Stimulated activated CD8-positive, alpha-beta memory T cell treated with anti-CD3 and anti-CD28 coated beads, Interleukin-12 subunit alpha, Interleukin-12 subunit beta, amount 100 ng/mL, for 24 hours (primary cell): ENCODE data around the gene LPP.

Experiments used
- DNase-seq: peaks from one replicate; pipeline ENCODE4 v3.0.0-alpha.2; 2020; ENCODE audit errors: extremely low read depth

LPP gene

DNA sequence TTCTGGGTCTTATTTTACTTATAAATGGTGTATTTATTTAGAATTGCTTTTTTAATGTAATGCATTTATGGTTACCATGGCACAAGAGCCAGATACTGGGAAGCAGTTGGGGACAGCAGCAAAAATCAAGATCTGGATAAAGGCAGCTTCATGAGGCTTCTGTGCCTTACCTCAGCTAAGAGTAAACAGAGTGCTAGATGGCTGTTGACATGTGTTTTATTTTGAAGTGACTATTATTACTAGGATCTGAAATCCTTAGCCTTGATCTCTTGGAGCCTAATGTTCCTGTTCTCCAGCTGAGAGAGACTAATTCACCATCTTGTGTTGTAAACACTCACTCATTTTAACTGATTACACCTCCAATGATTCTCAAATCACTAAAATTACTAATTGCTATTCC lies 317.8 kb downstream of the LPP start:
- no peak for DNase-seq

DNA sequence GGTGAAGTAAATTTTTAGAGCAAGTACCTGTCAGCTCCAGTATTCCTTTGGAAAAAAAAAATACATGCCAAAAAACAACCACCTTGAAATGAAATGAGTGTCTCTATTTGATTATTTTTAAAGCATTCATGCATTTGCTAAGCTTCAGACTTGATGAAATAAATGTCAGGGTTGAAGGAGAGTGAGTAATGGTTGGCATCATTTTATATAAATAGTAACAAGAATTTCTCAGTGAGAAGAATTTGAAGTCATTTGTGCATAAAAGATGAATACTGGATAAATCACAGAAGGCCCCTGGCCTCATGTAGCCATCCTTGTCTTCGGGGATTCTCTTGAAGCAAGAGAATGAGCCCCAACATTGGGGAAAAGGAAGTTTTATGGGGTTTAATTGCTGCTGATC lies 318.4 kb downstream of the LPP start:
- DNase-seq = no peak

- no peak for DNase-seq
Measured at GRCh38 chr3:188473045-188473444, 319.1 kb downstream of the LPP start.

DNA sequence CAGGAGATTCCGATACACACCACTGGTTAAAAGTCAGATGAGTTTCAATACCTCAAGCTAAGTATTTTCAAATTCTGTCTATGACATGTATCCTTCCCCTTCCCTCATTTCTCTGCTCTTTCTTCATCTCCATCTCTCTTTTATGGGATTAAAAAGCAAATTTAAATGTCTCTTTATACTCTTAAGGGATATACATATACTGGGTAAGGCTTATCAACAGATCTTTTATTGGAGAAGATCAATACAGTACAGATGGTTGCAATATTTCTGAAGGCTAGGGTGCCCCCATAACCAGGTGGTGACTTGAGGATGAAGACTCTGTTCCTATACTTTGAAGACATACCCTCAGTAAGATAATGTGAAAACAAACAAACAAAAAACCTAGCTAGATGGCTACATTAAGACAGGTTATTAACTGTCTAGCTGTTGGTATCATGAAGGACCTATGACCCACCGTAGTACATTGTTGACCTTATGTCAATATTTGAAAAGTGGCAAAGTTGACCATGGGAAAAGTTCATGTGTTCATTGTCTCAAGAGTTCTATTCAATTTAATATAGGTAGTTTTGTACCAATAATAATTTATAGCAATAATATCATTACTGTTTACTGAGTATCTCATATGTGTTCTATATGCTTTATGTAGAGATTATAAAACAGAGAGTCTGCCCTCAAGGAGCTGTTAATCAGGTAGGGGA lies 319.8 kb downstream of the LPP start:
- DNase-seq = no peak

GRCh38 chr3:188476935-188477334 lies 323.0 kb downstream of the LPP start:
- no peak for DNase-seq

DNA sequence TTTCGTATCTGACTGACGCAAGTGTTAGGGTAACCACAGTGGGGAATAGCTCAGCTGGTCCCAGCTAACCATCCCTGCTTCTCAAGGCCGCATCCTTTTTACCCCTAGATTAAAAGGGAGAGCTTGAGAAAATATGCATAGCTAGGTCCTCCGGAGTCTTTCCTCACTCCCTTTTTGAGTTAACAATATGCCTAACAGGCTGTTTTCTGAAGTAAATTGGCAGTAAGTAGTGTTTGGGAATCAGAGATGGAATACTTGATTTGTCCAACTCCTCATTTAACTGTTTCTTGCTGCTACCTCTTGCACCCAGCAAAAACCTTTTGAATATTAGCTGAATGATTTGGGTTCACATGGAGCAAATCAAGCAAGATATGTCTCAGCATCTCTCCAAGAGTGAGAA lies 326.1 kb downstream of the LPP start:
- DNase-seq = no peak

DNA sequence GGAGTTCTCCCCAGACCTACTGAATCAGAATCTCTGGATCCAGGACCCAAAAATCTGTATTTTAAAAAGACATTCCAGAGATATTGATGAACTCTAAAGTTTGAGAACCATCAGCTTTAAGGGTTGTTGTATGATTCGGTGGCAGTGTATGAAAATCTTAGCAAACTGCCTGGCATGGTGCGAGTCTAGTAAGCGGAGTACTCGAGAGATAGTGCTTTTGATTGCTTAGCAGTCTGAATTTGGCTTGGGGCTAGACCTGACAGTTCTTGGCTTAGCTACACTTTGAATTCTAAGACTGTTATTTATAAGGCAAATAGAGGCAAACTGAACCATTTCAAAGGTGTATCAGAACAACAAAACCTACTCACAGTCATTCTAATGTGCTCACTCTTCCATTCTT lies 329.0 kb downstream of the LPP start:
- DNase-seq = no peak

DNA sequence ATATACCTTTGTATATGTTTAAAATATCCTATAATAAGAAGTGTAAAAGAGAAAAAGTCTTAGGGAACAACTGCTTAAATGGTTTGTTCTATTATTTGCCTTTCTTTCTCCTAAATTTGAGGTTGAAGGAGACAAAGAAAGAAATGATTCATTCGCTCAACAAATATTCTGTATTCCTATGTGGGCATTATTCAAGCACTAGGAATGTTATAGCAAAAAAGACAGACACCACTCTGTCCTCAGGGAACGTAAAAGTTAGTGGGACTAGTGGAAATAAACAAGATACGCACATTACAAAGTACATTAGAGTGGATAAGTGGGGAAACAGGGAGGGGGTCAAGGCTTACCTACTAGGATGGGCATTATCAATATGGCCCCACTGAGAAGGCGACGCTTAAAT lies 332.2 kb downstream of the LPP start:
- DNase-seq = no peak

GRCh38 chr3:188486952-188487351 lies 333.0 kb downstream of the LPP start:
- DNase-seq = no peak

GRCh38 chr3:188487652-188488051 lies 333.7 kb downstream of the LPP start:
- no peak for DNase-seq

DNA sequence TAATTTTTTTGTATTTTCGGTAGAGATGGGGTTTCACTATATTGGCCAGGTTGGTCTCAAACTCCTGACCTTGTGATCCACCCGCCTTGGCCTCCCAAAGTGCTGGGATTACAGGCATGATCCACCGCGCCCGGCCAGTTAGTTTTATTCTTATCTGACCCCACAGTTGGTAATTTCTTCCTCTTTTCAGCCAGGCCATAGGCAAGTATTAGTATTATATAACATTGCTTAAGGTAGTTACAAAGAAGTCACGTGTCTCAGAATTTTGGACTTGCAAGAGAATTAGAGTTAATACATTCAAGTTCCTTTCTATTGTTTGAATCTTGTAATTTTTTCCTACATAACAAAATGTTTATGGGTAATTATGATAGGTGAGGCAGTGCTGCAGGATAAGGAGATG lies 334.8 kb downstream of the LPP start:
- no peak for DNase-seq

- no peak for DNase-seq
Measured at GRCh38 chr3:188489639-188490405, 335.9 kb downstream of the LPP start.

DNA sequence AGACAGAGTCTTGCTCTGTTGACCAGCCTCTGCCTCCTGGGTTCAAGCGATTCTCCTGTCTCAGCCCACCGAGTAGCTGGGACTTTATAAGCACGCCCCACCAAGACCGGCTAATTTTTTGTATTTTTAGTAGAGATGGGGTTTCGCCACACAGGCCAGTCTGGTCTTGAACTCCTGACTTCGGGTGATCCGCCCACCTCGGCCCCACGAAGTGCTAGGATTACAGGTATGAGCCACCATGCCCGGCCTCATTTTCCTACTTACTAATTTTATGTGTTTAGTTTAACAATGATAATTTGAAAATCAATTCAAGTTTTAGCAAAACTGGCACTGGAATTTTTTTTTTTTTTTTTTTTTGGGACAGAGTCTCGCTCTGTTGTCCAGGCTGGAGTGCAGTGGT lies 336.5 kb downstream of the LPP start:
- DNase-seq = no peak

GRCh38 chr3:188491276-188491687 lies 337.3 kb downstream of the LPP start:
- DNase-seq = no peak

DNA sequence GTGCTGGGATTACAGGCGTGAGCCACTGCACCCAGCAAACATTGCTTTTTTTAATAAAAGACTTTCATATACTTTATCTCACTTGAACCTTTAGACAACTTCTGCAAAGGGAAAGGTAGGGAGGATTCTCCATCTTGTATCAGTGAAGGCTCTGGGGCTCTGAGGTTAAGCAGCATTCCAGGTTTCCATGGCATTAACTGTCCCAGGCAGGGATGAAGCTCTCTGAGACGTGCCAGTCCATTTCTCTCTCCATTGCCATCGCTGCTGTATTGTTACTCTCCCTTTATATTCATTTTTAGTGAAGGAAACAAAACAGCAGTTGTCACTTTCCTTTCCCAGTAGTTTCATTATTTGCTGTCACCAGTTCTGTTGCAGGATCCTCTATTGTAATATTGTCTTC lies 342.4 kb downstream of the LPP start:
- no peak for DNase-seq

DNA sequence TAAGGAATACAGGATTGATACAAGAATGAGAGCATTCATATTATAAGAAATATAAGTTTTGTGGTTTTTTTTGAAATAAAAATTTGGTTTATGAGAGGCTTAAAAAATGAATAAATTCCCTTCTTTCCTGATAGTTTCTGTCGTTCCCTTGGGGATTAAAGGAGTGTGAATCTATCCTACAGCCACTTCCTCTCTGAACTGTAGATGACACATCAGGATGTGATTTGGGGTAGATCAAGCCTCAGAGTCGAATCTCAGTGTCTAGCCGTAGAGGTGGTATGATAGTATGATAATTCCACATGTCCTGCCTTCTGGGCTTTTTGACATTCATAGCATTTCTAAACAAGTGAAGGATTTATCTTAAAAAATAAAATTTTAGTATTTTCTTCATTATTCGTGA lies 343.1 kb downstream of the LPP start:
- no peak for DNase-seq

- no peak for DNase-seq
Measured at GRCh38 chr3:188503647-188504046, 349.7 kb downstream of the LPP start.

GRCh38 chr3:188505151-188505550 lies 351.2 kb downstream of the LPP start:
- no peak for DNase-seq

DNA sequence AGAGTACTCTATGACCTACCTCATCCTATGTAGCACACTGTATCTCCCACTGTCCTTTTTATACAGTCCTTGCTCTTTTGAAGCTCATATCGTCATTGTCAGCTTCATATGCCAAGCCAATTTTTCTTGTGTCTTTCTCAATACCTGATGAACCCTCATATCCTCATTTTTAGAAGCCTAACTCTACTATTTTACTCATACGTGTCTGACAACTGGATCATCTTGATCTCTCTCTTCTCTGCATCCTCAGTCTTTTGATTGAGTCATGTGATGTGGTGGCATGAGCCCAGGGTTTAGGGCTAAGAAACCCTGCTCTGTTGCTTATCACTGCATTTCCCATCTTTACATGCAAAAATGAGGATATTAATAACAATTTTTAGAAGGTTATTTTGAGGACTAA lies 352.0 kb downstream of the LPP start:
- no peak for DNase-seq

- no peak for DNase-seq
Measured at GRCh38 chr3:188506446-188506845, 352.5 kb downstream of the LPP start.

GRCh38 chr3:188507244-188507720 lies 353.3 kb downstream of the LPP start:
- no peak for DNase-seq

DNA sequence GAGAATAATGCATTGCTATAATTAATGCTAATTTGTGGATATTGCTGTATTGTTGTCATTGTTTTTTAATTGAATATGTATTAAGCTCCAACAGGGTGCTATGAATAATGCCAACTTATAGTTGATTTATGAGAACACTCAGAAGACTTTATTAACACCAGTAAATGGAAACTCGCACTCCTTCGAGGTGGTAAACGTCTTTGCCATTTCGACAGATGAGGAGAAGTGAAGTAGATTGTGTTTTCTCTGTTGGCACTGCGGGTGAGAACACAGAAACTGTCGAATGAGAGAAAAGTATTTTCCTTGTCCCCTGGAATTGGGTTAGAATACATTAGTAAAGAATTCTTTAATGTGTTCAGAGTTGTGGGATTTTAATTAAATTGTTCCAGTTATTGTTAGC lies 354.5 kb downstream of the LPP start:
- no peak for DNase-seq

GRCh38 chr3:188509316-188509715 lies 355.4 kb downstream of the LPP start:
- no peak for DNase-seq
